ENCODE measurements around the gene DCANP1. TPM values are rescaled to one million over a fixed set of nuclear protein-coding genes. Genes with fewer than 3 reads are reported as not detected.
A peak's percentile ranks its signal among the peaks of the same experiment; 100 is the strongest.

Gene DCANP1
- total RNA-seq, 1 experiment from 2014 or later = not detected

DNA sequence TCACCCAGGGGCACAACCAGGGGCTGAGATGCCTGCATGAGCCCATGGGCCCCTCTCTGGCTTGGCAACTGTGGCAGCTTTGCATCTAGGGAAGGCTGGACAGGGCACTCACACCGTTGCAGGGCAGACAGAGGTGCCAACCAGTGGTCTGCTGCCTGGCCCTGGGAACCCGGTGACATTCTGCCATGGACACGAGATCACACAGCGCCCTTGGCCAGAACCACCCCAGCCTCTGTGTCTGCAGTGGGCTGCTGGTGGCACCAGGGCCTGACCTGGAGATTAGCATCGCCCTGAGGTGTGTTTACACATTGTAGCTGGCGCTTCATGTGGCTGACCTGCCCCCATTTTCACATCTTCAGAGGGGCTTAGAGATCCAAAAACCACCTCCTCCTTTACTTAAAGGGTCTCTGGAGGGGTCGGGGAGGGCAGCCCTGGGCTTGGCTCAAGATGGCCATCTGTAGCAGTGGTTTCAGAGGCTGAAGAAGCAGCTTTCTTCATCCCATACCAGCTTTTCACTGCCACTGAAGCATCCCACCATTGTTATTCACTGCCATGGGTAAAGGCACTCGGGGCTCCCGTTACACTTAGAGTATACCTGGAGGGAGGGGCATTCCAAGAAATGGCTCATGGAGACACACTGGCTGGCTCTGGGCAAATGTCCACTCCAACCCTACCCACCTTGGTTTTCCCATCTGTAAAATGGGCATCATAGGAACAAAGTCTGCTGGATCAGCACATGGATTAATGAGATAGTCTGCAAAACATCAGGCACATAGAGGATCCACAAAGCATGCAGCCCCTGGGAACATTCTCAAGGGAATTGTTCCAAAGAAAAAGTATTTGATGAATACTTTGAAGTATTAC is 11.4 kb downstream of the DCANP1 start:
- H3K4me1 Mint-ChIP-seq (ENCODE audit: low read depth, unreplicated experiment) = peaks cover 8% of the 10 kb centered on the region
- CTCF ChIA-PET = interaction anchor here (1.3 kb wide), 1 partner anchor 10 kb away, joined by 4 read pairs; no protein-coding TSS in a partner anchor
- H3K4me1 ChIP-seq = peaks cover 27% of the 10 kb centered on the region

DNA sequence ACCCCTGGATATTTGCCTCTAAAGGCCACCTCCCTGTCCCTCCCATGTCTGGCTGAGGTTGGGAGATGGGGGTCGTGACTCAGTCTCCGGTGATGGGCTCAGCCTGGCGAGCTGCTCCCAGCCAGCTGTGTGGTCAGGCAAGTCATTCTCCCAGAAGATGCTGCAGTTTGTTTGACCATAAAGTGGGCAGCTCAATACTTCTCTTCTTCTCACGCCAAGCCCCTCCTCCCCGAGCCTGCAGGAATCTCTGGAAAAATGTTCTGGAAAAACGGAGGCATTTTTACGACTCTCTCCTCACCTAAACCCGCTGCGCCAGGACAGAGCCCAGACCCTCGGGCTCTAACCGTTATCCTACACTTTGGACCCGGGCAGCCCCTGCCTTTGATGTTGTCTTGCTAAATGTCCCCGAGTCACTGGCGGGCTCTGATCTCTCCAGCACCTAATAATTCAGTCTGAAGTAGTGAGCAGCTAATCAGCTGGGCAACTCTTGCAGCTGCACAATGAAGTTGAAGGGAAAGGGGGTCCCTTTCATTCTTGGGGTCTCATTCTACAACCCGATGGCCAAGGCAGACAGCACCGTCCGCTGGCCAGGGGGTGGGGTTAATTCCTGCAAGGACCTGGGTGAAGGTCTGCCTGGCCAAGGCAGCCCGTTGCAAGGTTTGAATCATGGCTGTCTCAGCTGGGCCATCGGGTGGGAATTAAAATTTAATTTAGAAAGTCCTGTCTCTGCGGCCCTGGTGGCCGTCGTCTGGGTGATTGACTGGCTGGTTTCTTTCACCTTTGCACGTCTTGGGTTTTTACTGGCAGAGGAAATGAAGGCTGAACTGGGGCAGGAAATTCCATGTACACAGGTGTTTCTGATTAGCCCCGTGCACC is 12.3 kb downstream of the DCANP1 start:
- H3K4me1 ChIP-seq = peaks cover 27% of the 10 kb centered on the region
- H3K27me3 ChIP-seq (replicated peaks; ENCODE audit: control insufficient read depth, insufficient read depth, low read length) = no peaks in the 10 kb centered on the region
- no peaks in the 10 kb centered on the region for H3K9me3 Mint-ChIP-seq (ENCODE audit: unreplicated experiment)
- H3K36me3 Mint-ChIP-seq (ENCODE audit: insufficient read depth, unreplicated experiment) = no peaks in the 10 kb centered on the region
- no peak for TF ChIP-seq CTCF (IDR thresholded peaks at IDR 0.05; ENCODE audit: insufficient read depth in 1 of 2, low read depth in 1 of 2, low read length in 1 of 2, severe bottlenecking in 1 of 2, unreplicated experiment in 1 of 2)
- no peak overlapping the region for H3K4me3 Mint-ChIP-seq (ENCODE audit: unreplicated experiment)
- no peaks in the 10 kb centered on the region for H3K36me3 ChIP-seq (ENCODE audit: control insufficient read depth, insufficient read depth, low read length)
- intact Hi-C loops (cut with micrococcal nuclease; ENCODE audit: unreplicated experiment) = no loop called here
- CTCF ChIA-PET = interaction anchor here (1.3 kb wide), 2 partner anchors 9 to 119 kb away, joined by 3 to 4 read pairs; no protein-coding TSS in a partner anchor
- no TSS peak for BruUV-seq (replicated peaks)
- H3K27me3 Mint-ChIP-seq (ENCODE audit: insufficient read depth, unreplicated experiment) = no peaks in the 10 kb centered on the region
- H3K4me1 Mint-ChIP-seq (ENCODE audit: low read depth, unreplicated experiment) = peaks cover 8% of the 10 kb centered on the region
- no peak overlapping the region for H3K27ac Mint-ChIP-seq (ENCODE audit: unreplicated experiment)
- no peaks in the 10 kb centered on the region for H3K9me3 ChIP-seq
- DNase-seq = peak; percentile 41 to 69
- no peak overlapping the region for H3K4me3 ChIP-seq (ENCODE audit: low read depth, low read length)
- POLR2A ChIA-PET = no interaction called here

More for the DNA sequence above, 11.4 kb downstream of the DCANP1 start:
- BruUV-seq (replicated peaks) = no TSS peak
- no peaks in the 10 kb centered on the region for H3K9me3 Mint-ChIP-seq (ENCODE audit: unreplicated experiment)
- H3K4me3 ChIP-seq (ENCODE audit: low read depth, low read length) = no peak overlapping the region
- H3K36me3 Mint-ChIP-seq (ENCODE audit: insufficient read depth, unreplicated experiment) = no peaks in the 10 kb centered on the region
- H3K27ac Mint-ChIP-seq (ENCODE audit: unreplicated experiment) = no peak overlapping the region
- H3K9me3 ChIP-seq = no peaks in the 10 kb centered on the region
- TF ChIP-seq CTCF (IDR thresholded peaks at IDR 0.05; ENCODE audit: insufficient read depth in 1 of 2, low read depth in 1 of 2, low read length in 1 of 2, severe bottlenecking in 1 of 2, unreplicated experiment in 1 of 2) = no peak
- no peaks in the 10 kb centered on the region for H3K27me3 ChIP-seq (replicated peaks; ENCODE audit: control insufficient read depth, insufficient read depth, low read length)
- POLR2A ChIA-PET = no interaction called here
- H3K27me3 Mint-ChIP-seq (ENCODE audit: insufficient read depth, unreplicated experiment) = no peaks in the 10 kb centered on the region
- H3K36me3 ChIP-seq (ENCODE audit: control insufficient read depth, insufficient read depth, low read length) = no peaks in the 10 kb centered on the region
- intact Hi-C loops (cut with micrococcal nuclease; ENCODE audit: unreplicated experiment) = no loop called here
- DNase-seq = no peak
- H3K4me3 Mint-ChIP-seq (ENCODE audit: unreplicated experiment) = no peak overlapping the region

GRCh38 chr5:135433681-135434426 is 13.3 kb downstream of the DCANP1 start:
- H3K36me3 ChIP-seq (ENCODE audit: control insufficient read depth, insufficient read depth, low read length) = no peaks in the 10 kb centered on the region
- Mint-ChIP-seq H3K27me3 (ENCODE audit: insufficient read depth, unreplicated experiment) (no peaks in the 10 kb centered on the region), H3K27ac (ENCODE audit: unreplicated experiment) (no peak overlapping the region), H3K4me1 (ENCODE audit: low read depth, unreplicated experiment) (peaks cover 8% of the 10 kb centered on the region), H3K4me3 (ENCODE audit: unreplicated experiment) (no peak overlapping the region), H3K9me3 (ENCODE audit: unreplicated experiment) (peaks cover 6% of the 10 kb centered on the region), H3K36me3 (ENCODE audit: insufficient read depth, unreplicated experiment) (no peaks in the 10 kb centered on the region)
- intact Hi-C loops (cut with micrococcal nuclease; ENCODE audit: unreplicated experiment) = no loop called here
- peaks cover 27% of the 10 kb centered on the region for H3K4me1 ChIP-seq
- peaks cover 1% of the 10 kb centered on the region; the same call in 1 of the 2 replicates for H3K9me3 ChIP-seq
- no peak overlapping the region for H3K4me3 ChIP-seq (ENCODE audit: low read depth, low read length)
- CTCF ChIA-PET = interaction anchor here (0.6 to 1.3 kb wide), 2 partner anchors 9 to 120 kb away, joined by 3 read pairs; no protein-coding TSS in a partner anchor
- POLR2A ChIA-PET = no interaction called here
- DNase-seq = no peak
- no TSS peak for BruUV-seq (replicated peaks)
- TF ChIP-seq CTCF (IDR thresholded peaks at IDR 0.05; ENCODE audit: insufficient read depth in 1 of 2, low read depth in 1 of 2, low read length in 1 of 2, severe bottlenecking in 1 of 2, unreplicated experiment in 1 of 2) = no peak
- H3K27me3 ChIP-seq (replicated peaks; ENCODE audit: control insufficient read depth, insufficient read depth, low read length) = no peaks in the 10 kb centered on the region
